Measurements from ENCODE around the gene GADD45B.
"Not testable (repeated sequence)": the region's sequence is repeated elsewhere in the genome, so short reads cannot be mapped to it uniquely, and the experiment has no call there.

Gene GADD45B

GRCh38 chr19:2462635-2463421 is 13.1 kb upstream of the GADD45B start:
- TF ChIP-seq CTCF (IDR thresholded peaks at IDR 0.05; ENCODE audit: low read depth, low read length), result no peak
- H3K4me3 ChIP-seq (ENCODE audit: low read depth, low read length), result peak overlapping the region; percentile 75

- not testable (repeated sequence) for H3K4me3 ChIP-seq (ENCODE audit: low read depth, low read length)
These were observed 12.2 kb upstream of the GADD45B start for GRCh38 chr19:2463694-2464093.

- H3K4me3 ChIP-seq (ENCODE audit: low read depth, low read length), result no peak overlapping the region
- no peak for TF ChIP-seq CTCF (IDR thresholded peaks at IDR 0.05; ENCODE audit: low read depth, low read length)
These were observed 11.5 kb upstream of the GADD45B start for GRCh38 chr19:2464389-2464788.

- no peak for TF ChIP-seq CTCF (IDR thresholded peaks at IDR 0.05; ENCODE audit: low read depth, low read length)
- H3K4me3 ChIP-seq (ENCODE audit: low read depth, low read length), result no peak overlapping the region
These were observed 7.3 kb upstream of the GADD45B start for GRCh38 chr19:2468596-2468995.

GRCh38 chr19:2469102-2469914 is 6.6 kb upstream of the GADD45B start:
- no peak overlapping the region for H3K4me3 ChIP-seq (ENCODE audit: low read depth, low read length)
- no peak for TF ChIP-seq CTCF (IDR thresholded peaks at IDR 0.05; ENCODE audit: low read depth, low read length)

- not testable (repeated sequence) for H3K4me3 ChIP-seq (ENCODE audit: low read depth, low read length)
These were observed 6.1 kb upstream of the GADD45B start for GRCh38 chr19:2469915-2470200.

- TF ChIP-seq CTCF (IDR thresholded peaks at IDR 0.05; ENCODE audit: low read depth, low read length), result peak; percentile 60
- peak overlapping the region; percentile 98 for H3K4me3 ChIP-seq (ENCODE audit: low read depth, low read length)
These were observed 1.5 kb upstream of the GADD45B start for GRCh38 chr19:2474232-2475017.
